Rectal smooth muscle tissue (tissue), 1 donor: ENCODE data around the gene HEBP1.
"Not testable (repeated sequence)": the region's sequence is repeated elsewhere in the genome, so short reads cannot be mapped to it uniquely, and the experiment has no call there.

ENCODE experiments used
- H3K27ac ChIP-seq: one replicate; pipeline ENCODE4 v1.7.0; 2013; ENCODE audit warnings: low read depth, low read length, inconsistent platforms
- H3K27me3 ChIP-seq: one replicate; pipeline ENCODE4 v1.7.0; 2013; ENCODE audit warnings: low read length; ENCODE audit not compliant: control insufficient read depth, insufficient read depth
- H3K36me3 ChIP-seq: one replicate; pipeline ENCODE4 v1.7.0; 2013; ENCODE audit warnings: low read length; ENCODE audit not compliant: control insufficient read depth, insufficient read depth
- H3K4me1 ChIP-seq: one replicate; pipeline ENCODE4 v1.7.0; 2013; ENCODE audit warnings: low read length; ENCODE audit not compliant: control insufficient read depth, insufficient read depth
- H3K4me3 ChIP-seq: one replicate; pipeline ENCODE4 v1.7.0; 2013; ENCODE audit warnings: low read length
- H3K9ac ChIP-seq: one replicate; pipeline ENCODE4 v1.7.0; 2013; ENCODE audit warnings: low read length

Gene HEBP1

GRCh38 chr12:12999959-13000615 lies at the start of gene HEBP1:
Gene HEBP1, minus strand, starts transcription at chr12:13000265. Its CDS starts 151 bp downstream, at chr12:13000114.
- Histone ChIP-seq H3K9ac (peak within 1 kb of the TSS; percentile 54), H3K27ac (peak within 1 kb of the TSS; percentile 86), H3K27me3 (no peaks in the 10 kb centered on the region), H3K36me3 (no peaks in the 10 kb centered on the region), H3K4me3 (peak within 1 kb of the TSS; percentile 86), H3K4me1 (peaks cover 6% of the 10 kb centered on the region)

- Histone ChIP-seq H3K4me3 (no peak overlapping the region), H3K27me3 (no peaks in the 10 kb centered on the region), H3K36me3 (no peaks in the 10 kb centered on the region), H3K4me1 (no peaks in the 10 kb centered on the region), H3K9ac (no peak overlapping the region), H3K27ac (no peak overlapping the region)
These were observed 49.8 kb upstream of the HEBP1 start for GRCh38 chr12:13049816-13050215.

DNA sequence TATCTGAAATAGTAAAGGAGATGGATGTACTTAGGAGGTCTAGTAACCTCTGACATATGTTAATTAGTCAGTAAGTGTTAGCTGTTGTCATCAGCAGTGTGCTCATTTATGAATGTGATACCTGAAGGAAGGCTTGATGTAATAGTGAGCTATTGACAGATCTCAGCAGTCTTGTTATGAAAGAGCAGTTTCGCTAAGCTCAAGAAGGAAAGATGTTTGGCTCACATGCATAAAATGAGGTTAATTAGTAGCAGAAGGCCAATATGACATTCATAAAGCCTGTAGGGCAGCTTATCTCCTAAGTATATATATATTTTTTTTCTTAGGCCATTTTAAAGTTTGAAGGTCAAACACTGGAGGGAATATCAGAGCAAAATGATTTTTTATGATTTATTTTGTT lies 46.9 kb upstream of the HEBP1 start:
- Histone ChIP-seq H3K36me3 (no peaks in the 10 kb centered on the region), H3K9ac (no peak overlapping the region), H3K27ac (no peak overlapping the region), H3K27me3 (peaks cover 2% of the 10 kb centered on the region), H3K4me1 (no peaks in the 10 kb centered on the region), H3K4me3 (no peak overlapping the region)

GRCh38 chr12:13045816-13046215 lies 45.8 kb upstream of the HEBP1 start:
- peaks cover 2% of the 10 kb centered on the region for H3K27me3 ChIP-seq
- H3K4me3 ChIP-seq = no peak overlapping the region
- no peaks in the 10 kb centered on the region for H3K36me3 ChIP-seq
- no peaks in the 10 kb centered on the region for H3K4me1 ChIP-seq
- H3K9ac ChIP-seq = no peak overlapping the region
- H3K27ac ChIP-seq = no peak overlapping the region

GRCh38 chr12:13044906-13045299 lies 44.8 kb upstream of the HEBP1 start:
- peak overlapping the region; percentile 77 for H3K4me3 ChIP-seq
- H3K36me3 ChIP-seq = no peaks in the 10 kb centered on the region
- no peaks in the 10 kb centered on the region for H3K4me1 ChIP-seq
- H3K9ac ChIP-seq = no peak overlapping the region
- H3K27me3 ChIP-seq = peaks cover 2% of the 10 kb centered on the region
- no peak overlapping the region for H3K27ac ChIP-seq

DNA sequence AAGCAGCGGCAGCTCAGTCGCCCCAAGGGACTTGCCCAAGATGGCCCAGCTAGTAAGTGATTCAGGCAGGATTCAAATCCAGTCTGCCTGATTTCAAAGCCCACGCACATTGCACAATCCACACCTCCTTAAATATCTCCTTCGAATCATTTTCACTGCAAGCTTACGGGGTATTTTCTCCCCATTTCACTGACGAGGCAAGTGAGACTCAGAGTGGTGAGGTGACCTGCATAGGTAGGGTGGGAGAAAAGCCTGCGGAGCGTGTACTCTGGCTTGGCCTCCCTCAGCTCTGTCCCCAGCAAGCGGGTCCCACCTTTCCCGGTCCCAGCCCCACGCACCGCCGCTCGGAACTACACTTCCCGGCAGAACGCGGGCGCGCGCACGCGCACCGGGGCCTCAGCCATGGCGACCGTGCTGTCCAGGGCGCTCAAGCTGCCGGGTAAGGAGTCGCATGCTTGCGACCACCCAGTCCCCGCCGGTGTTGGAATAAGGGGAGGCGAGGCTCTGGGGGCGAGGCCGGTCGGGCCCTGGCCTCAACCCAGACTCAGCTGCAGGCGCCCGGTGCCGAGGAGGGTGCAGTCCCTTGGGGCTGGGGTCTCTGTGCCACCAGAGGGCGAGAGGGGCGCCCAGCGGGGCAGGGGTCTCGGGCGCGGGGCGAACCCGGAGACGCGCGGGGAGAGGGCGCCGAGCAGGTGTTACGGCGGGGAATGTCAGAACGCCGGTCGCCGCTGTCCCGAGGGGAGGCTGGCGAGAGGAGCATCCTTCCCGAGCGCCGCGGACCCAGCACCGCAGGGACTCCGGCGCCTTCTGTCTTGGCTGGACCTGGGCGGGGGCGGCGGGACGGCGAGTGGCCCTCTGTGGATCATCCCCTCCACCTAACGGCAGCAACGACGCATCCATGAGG lies 44.2 kb upstream of the HEBP1 start, which contains the start of gene FAM234B:
Gene FAM234B, plus strand, starts transcription at position 380 of the 904 bp plus-strand sequence. Its CDS starts 23 bp downstream, at position 403.
- Histone ChIP-seq H3K27me3 (peaks cover 2% of the 10 kb centered on the region), H3K27ac (peak within 1 kb of the TSS; percentile 35), H3K4me3 (peak within 1 kb of the TSS; percentile 77), H3K36me3 (no peaks in the 10 kb centered on the region), H3K4me1 (no peaks in the 10 kb centered on the region), H3K9ac (peak within 1 kb of the TSS; percentile 36)

DNA sequence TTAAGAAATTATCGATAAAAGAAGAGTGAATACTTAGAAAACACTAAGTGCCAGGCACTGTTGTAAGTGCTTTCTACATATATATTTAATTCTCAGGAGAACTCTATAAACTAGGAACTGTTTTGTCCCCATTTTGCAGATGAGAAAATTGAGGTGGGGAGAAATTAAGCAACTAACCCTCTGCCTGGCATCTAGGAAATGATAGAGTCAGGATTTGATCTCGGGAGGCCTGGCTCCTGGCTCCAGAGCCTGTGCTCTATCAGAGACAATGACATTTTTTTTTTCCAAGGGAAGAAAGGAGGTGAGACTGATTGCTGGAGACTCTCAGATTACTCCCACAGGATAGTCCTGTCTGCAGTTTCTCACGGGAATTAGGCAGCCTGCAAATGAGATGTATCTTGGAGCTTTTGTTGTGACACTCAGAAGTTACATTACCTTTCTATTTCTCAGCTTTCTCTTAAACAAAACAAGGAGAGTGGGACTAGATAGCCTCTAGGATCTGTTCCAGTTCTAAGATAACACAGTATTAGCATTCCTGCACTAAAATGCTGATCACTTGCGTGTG lies 42.7 kb upstream of the HEBP1 start:
- Histone ChIP-seq H3K36me3 (no peaks in the 10 kb centered on the region), H3K27me3 (peaks cover 2% of the 10 kb centered on the region), H3K9ac (no peak overlapping the region), H3K27ac (no peak overlapping the region), H3K4me3 (no peak overlapping the region), H3K4me1 (no peaks in the 10 kb centered on the region)

GRCh38 chr12:13041224-13041623 lies 41.2 kb upstream of the HEBP1 start:
- Histone ChIP-seq H3K36me3 (no peaks in the 10 kb centered on the region), H3K27ac (no peak overlapping the region), H3K4me3 (no peak overlapping the region), H3K27me3 (peaks cover 2% of the 10 kb centered on the region), H3K4me1 (no peaks in the 10 kb centered on the region), H3K9ac (no peak overlapping the region)

DNA sequence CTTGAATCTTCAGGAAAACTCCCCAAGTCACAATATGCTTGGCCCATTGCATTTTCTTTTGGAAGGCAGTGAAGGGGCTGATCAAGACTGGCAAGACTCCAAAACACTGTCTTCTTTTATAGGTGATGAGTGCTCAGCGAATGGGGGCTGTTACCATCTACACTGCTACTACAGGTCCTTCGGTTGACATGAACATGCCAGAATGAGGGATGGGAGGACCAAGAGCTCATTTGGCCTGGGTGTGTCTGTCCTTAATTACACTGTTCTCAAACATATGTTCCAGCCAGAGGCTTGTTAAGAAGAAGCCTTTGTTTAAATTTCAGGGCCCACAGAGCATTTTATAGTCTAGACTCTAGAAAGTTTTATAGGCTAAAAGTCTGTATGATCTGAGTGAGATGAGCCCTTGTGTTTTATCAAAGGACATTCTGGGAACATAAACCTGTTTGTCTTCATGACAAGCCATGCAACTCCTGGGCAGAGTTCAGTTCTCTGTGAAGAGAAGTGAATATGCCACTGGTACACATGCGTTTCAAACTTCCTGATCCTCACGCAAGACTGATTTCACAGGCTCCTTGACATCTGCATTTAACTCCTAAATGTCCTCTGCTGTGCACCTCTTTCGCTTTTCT lies 39.4 kb upstream of the HEBP1 start:
- H3K36me3 ChIP-seq = no peaks in the 10 kb centered on the region
- no peak overlapping the region for H3K27ac ChIP-seq

DNA sequence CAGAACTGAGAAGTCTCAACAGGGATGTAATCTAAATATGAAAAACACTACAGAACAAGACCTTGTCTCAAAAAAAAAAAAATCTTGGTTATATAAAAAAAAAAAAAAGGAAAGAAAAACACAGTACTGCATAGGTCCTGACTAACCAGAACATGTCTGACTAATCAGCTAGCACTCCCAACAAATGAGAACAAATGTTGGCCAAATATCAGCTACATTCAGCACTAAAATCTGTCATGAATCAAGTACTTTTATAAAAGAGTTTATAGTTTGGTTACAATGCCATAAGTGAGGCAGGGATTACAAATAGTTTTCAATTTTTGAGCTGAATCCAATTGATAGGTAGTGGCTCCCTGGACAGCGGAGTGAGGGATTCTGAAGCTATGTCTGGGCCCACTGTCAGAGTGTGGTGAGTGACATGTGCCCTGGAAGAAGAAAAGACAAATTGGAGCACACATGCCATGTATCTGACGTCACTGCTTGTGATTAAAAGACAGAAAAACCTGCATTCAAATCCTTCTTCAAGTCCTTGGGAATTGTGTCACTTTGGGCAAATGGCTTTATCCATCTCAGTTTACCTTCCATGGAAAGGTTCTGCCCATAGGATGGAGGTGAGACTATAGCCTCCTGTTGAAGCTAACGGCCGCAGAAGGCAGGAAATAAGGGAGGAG lies 38.6 kb upstream of the HEBP1 start:
- Histone ChIP-seq H3K36me3 (no peaks in the 10 kb centered on the region), H3K27me3 (peaks cover 1% of the 10 kb centered on the region), H3K27ac (no peak overlapping the region), H3K4me1 (no peaks in the 10 kb centered on the region), H3K9ac (no peak overlapping the region), H3K4me3 (no peak overlapping the region)

More for the DNA sequence above, 39.4 kb upstream of the HEBP1 start:
- Histone ChIP-seq H3K9ac (no peak overlapping the region), H3K4me3 (no peak overlapping the region), H3K27me3 (peaks cover 2% of the 10 kb centered on the region), H3K4me1 (no peaks in the 10 kb centered on the region)

GRCh38 chr12:13036881-13037280 lies 36.8 kb upstream of the HEBP1 start:
- no peaks in the 10 kb centered on the region for H3K36me3 ChIP-seq
- H3K4me1 ChIP-seq = no peaks in the 10 kb centered on the region
- H3K9ac ChIP-seq = no peak overlapping the region
- no peaks in the 10 kb centered on the region for H3K27me3 ChIP-seq
- H3K27ac ChIP-seq = no peak overlapping the region
- no peak overlapping the region for H3K4me3 ChIP-seq

GRCh38 chr12:13035335-13035734 lies 35.3 kb upstream of the HEBP1 start:
- not testable (repeated sequence) for H3K27ac ChIP-seq, H3K36me3 ChIP-seq, H3K4me3 ChIP-seq, H3K27me3 ChIP-seq, H3K4me1 ChIP-seq, H3K9ac ChIP-seq
